H9 (cell line): Measurements from ENCODE around the gene GALNT2. TPM values are rescaled to one million over a fixed set of nuclear protein-coding genes. Genes with fewer than 3 reads are reported as not detected.
A peak's percentile ranks its signal among the peaks of the same experiment; 100 is the strongest.

Experiments
- DNase-seq: peaks from one replicate; pipeline ENCODE4 v3.0.0-alpha.2; 2017
- H2AFZ ChIP-seq: one replicate; pipeline ENCODE4 v1.6.1; 2013; ENCODE audit warnings: mild to moderate bottlenecking, low read length, control low read depth, moderate library complexity
- H2AK5ac ChIP-seq: 2 replicates; pipeline ENCODE4 v1.6.1; 2013; ENCODE audit warnings: low read length, control low read depth, mixed read lengths; ENCODE audit not compliant: insufficient read length
- H2BK120ac ChIP-seq: one replicate; pipeline ENCODE4 v1.6.1; 2013; ENCODE audit warnings: low read depth, mild to moderate bottlenecking, low read length, control low read depth, inconsistent platforms; ENCODE audit not compliant: poor library complexity, severe bottlenecking
- H2BK12ac ChIP-seq: 2 replicates; pipeline ENCODE4 v1.6.1; 2013; ENCODE audit warnings: low read length, control low read depth, mixed read lengths, low read depth; ENCODE audit not compliant: insufficient read length
- H2BK15ac ChIP-seq: 2 replicates; pipeline ENCODE4 v1.6.1; 2013; ENCODE audit warnings: low read depth, low read length, control low read depth
- H2BK20ac ChIP-seq: one replicate; pipeline ENCODE4 v1.6.1; 2013; ENCODE audit warnings: low read depth, mild to moderate bottlenecking, low read length, control low read depth, inconsistent platforms; ENCODE audit not compliant: poor library complexity, severe bottlenecking
- H2BK5ac ChIP-seq: 2 replicates; pipeline ENCODE4 v1.6.1; 2013; ENCODE audit warnings: low read length, control low read depth, mixed read lengths; ENCODE audit not compliant: insufficient read length
- H3K14ac ChIP-seq: 2 replicates; pipeline ENCODE4 v1.6.1; 2013; ENCODE audit warnings: low read length, control low read depth; ENCODE audit not compliant: insufficient read depth
- H3K18ac ChIP-seq: 2 replicates; pipeline ENCODE4 v1.6.1; 2013; ENCODE audit warnings: low read depth, mild to moderate bottlenecking, mixed read lengths, low read length, control low read depth; ENCODE audit not compliant: insufficient read length
- H3K23ac ChIP-seq: 2 replicates; pipeline ENCODE4 v1.6.1; 2013; ENCODE audit warnings: low read length, control low read depth, mixed read lengths, low read depth; ENCODE audit not compliant: insufficient read length
- H3K23me2 ChIP-seq: 2 replicates; pipeline ENCODE4 v1.6.1; 2013; ENCODE audit warnings: low read depth, mild to moderate bottlenecking, mixed read lengths, low read length, control low read depth; ENCODE audit not compliant: insufficient read length, poor library complexity, severe bottlenecking
- H3K27ac ChIP-seq: 2 replicates; pipeline ENCODE4 v1.5.1; 2013; ENCODE audit warnings: low read length, control low read depth, mixed read lengths, low read depth; ENCODE audit not compliant: insufficient read length
- H3K27me3 ChIP-seq: 2 replicates; pipeline ENCODE4 v1.6.1; 2013; ENCODE audit warnings: low read length, control low read depth, inconsistent platforms; ENCODE audit not compliant: insufficient read depth
- H3K4ac ChIP-seq: 2 replicates; pipeline ENCODE4 v1.6.1; 2013; ENCODE audit warnings: low read depth, mild to moderate bottlenecking, control low read depth, inconsistent platforms, low read length, moderate library complexity
- H3K4me1 ChIP-seq: 2 replicates; pipeline ENCODE4 v1.6.1; 2013; ENCODE audit warnings: low read length, control low read depth, inconsistent platforms; ENCODE audit not compliant: insufficient read depth
- H3K4me2 ChIP-seq: 2 replicates; pipeline ENCODE4 v1.6.1; 2013; ENCODE audit warnings: low read length, control low read depth, mixed read lengths; ENCODE audit not compliant: insufficient read length, insufficient read depth
- H3K56ac ChIP-seq: 2 replicates; pipeline ENCODE4 v1.6.1; 2013; ENCODE audit warnings: low read depth, mild to moderate bottlenecking, mixed read lengths, low read length, control low read depth; ENCODE audit not compliant: insufficient read length
- H3K79me1 ChIP-seq: 2 replicates; pipeline ENCODE4 v1.6.1; 2013; ENCODE audit warnings: low read depth, mild to moderate bottlenecking, moderate library complexity, low read length, control low read depth, inconsistent platforms; ENCODE audit not compliant: insufficient read depth, poor library complexity, severe bottlenecking
- H3K79me2 ChIP-seq: 2 replicates; pipeline ENCODE4 v1.6.1; 2013; ENCODE audit warnings: low read length, control low read depth, inconsistent platforms; ENCODE audit not compliant: insufficient read depth
- H3K9ac ChIP-seq: 2 replicates; pipeline ENCODE4 v1.6.1; 2013; ENCODE audit warnings: low read length, control low read depth, mixed read lengths; ENCODE audit not compliant: insufficient read length; ENCODE audit errors: extremely low read depth
- H3K9me3 ChIP-seq: one replicate; pipeline ENCODE4 v1.6.1; 2013; ENCODE audit warnings: low read depth, low read length, inconsistent platforms; ENCODE audit not compliant: control insufficient read depth
- H3T11ph ChIP-seq: one replicate; pipeline ENCODE4 v1.6.1; 2013; ENCODE audit warnings: mild to moderate bottlenecking, low read length, control low read depth, inconsistent platforms
- H4K20me1 ChIP-seq: one replicate; pipeline ENCODE4 v1.6.1; 2013; ENCODE audit not compliant: control insufficient read depth, insufficient read length, insufficient read depth
- H4K5ac ChIP-seq: 2 replicates; pipeline ENCODE4 v1.6.1; 2013; ENCODE audit warnings: low read depth, mild to moderate bottlenecking, mixed read lengths, low read length, control low read depth; ENCODE audit not compliant: insufficient read length
- H4K8ac ChIP-seq: replicated peaks from 2 replicates; pipeline ENCODE4 v1.6.1; 2013; ENCODE audit warnings: low read length, control low read depth, mixed read lengths, low read depth; ENCODE audit not compliant: insufficient read length
- H4K91ac ChIP-seq: 2 replicates; pipeline ENCODE4 v1.6.1; 2013; ENCODE audit warnings: low read depth, mild to moderate bottlenecking, moderate library complexity, mixed read lengths, low read length, control low read depth; ENCODE audit not compliant: insufficient read length
- H3K27ac Mint-ChIP-seq, 3 experiments: 2 replicates in 2 of 3; 3 replicates in 1 of 3; pipeline ENCODE4 v1.8.0; 2020 to 2021; ENCODE audit warnings: mixed read lengths in 3 of 3, mild to moderate bottlenecking in 1 of 3, moderate library complexity in 1 of 3
- H3K27me3 Mint-ChIP-seq: 2 replicates; pipeline ENCODE4 v1.8.0; 2021; ENCODE audit warnings: low read depth, mild to moderate bottlenecking, moderate library complexity, mixed read lengths
- H3K36me3 Mint-ChIP-seq, 3 experiments: 2 replicates in 2 of 3; 3 replicates in 1 of 3; pipeline ENCODE4 v1.8.0; 2020 to 2021; ENCODE audit warnings: low read depth in 3 of 3, mixed read lengths in 3 of 3; ENCODE audit not compliant: insufficient read depth in 1 of 3
- H3K4me1 Mint-ChIP-seq, 2 experiments: 2 replicates each; pipeline ENCODE4 v1.8.0; 2020; ENCODE audit warnings: mixed read lengths in 2 of 2
- H3K4me3 Mint-ChIP-seq, 2 experiments: 2 replicates in 1 of 2; 3 replicates in 1 of 2; pipeline ENCODE4 v1.8.0; 2020 to 2021; ENCODE audit warnings: mild to moderate bottlenecking in 2 of 2, mixed read lengths in 2 of 2, moderate library complexity in 1 of 2
- H3K9me3 Mint-ChIP-seq, 2 experiments: 2 replicates in 1 of 2; 3 replicates in 1 of 2; pipeline ENCODE4 v1.8.0; 2020; ENCODE audit warnings: mild to moderate bottlenecking in 2 of 2, mixed read lengths in 2 of 2, moderate library complexity in 1 of 2
- CTCF ChIP-seq: fragments of 200-600 bp; sonication (generic); conservative IDR thresholded peaks from 3 replicates; pipeline ENCODE4 v1.8.0; 2021; ENCODE audit warnings: antibody characterized with exemption, mild to moderate bottlenecking
- WGBS: extraction: QIAGEN DNeasy Blood & Tissue Kit; methylation state at CpG from one replicate; pipeline ENCODE4 v1.1.7; 2013; ENCODE audit warnings: missing lambda C conversion rate, low lambda C conversion rate, mixed read lengths; ENCODE audit not compliant: insufficient read length; ENCODE audit errors: extremely low coverage; 5-methylcytosine and 5-hydroxymethylcytosine counted together
- total RNA-seq: library from RNA; stranded (reverse); gene quantifications from 2 replicates; pipeline ENCODE4 v1.2.1, GENCODE V29; 2021

GALNT2 gene
- total RNA-seq, 1 experiment from 2014 or later = 57.6 TPM

GRCh38 chr1:230280054-230280795, 213.2 kb downstream of the GALNT2 start:
- H2BK15ac ChIP-seq = no peak overlapping the region
- peaks cover 6 to 15% (median 12%) of the 10 kb centered on the region in 3 experiments; a peak in 6 of 7 replicates for H3K36me3 Mint-ChIP-seq
- no peak overlapping the region for H3K27ac Mint-ChIP-seq
- H3K27ac ChIP-seq = no peak overlapping the region
- no peaks in the 10 kb centered on the region for H3K79me1 ChIP-seq
- no peak overlapping the region for H3K9ac ChIP-seq
- H2BK12ac ChIP-seq = no peak overlapping the region
- H3K4me3 Mint-ChIP-seq = no peak overlapping the region
- no peaks in the 10 kb centered on the region for H4K20me1 ChIP-seq
- no peak overlapping the region for H3K4ac ChIP-seq
- H3K4me1 ChIP-seq = peaks cover 4% of the 10 kb centered on the region; the same call in 1 of the 2 replicates
- no peak for DNase-seq
- H2BK120ac ChIP-seq = no peak overlapping the region
- no peaks in the 10 kb centered on the region for H3K23me2 ChIP-seq
- H3K79me2 ChIP-seq = no peaks in the 10 kb centered on the region
- H4K8ac ChIP-seq = no peak overlapping the region
- no peak overlapping the region for H2BK5ac ChIP-seq
- no peaks in the 10 kb centered on the region for H3K27me3 ChIP-seq
- no peak overlapping the region for H3K14ac ChIP-seq
- TF ChIP-seq CTCF = peak; percentile 35; the same call in 1 of the 3 replicates
- H4K5ac ChIP-seq = no peak overlapping the region
- no peak overlapping the region for H3K18ac ChIP-seq
- no peak overlapping the region for H2AFZ ChIP-seq
- no peak overlapping the region for H3K56ac ChIP-seq
- no peak overlapping the region for H3T11ph ChIP-seq
- H3K4me2 ChIP-seq = no peak overlapping the region
- H4K91ac ChIP-seq = no peak overlapping the region
- H3K4me1 Mint-ChIP-seq = peaks cover 29 to 33% of the 10 kb centered on the region in 2 experiments
- H2AK5ac ChIP-seq = no peak overlapping the region
- H3K23ac ChIP-seq = no peak overlapping the region
- no peaks in the 10 kb centered on the region for H3K9me3 ChIP-seq
- H2BK20ac ChIP-seq = no peak overlapping the region
- no peaks in the 10 kb centered on the region for H3K9me3 Mint-ChIP-seq
- WGBS = no CpG with 5 or more reads among the region's 24 CpGs
- no peaks in the 10 kb centered on the region for H3K27me3 Mint-ChIP-seq
